SK-N-SH treated with all-trans-retinoic acid at 6 μM for 48 hours (cell line): ENCODE measurements around the gene TREX2.

Source experiments
- CSDC2 ChIP-seq: fragments of 250-450 bp; sonication (Bioruptor Pico); IDR thresholded peaks from 2 replicates; pipeline ENCODE4 v1.5.0; 2020; ENCODE audit warnings: mild to moderate bottlenecking, moderate library complexity
- PATZ1 ChIP-seq: fragments of 250-450 bp; sonication (Bioruptor Pico); IDR thresholded peaks from 2 replicates; pipeline ENCODE4 v1.8.0; 2020; ENCODE audit warnings: mild to moderate bottlenecking, moderate library complexity, borderline replicate concordance
- RARB ChIP-seq: fragments of 250-450 bp; sonication (Bioruptor Pico); IDR thresholded peaks from 2 replicates; pipeline ENCODE4 v1.8.0; 2021; ENCODE audit warnings: mild to moderate bottlenecking, moderate library complexity
- TOX ChIP-seq: fragments of 250-450 bp; sonication (Bioruptor Pico); IDR thresholded peaks from 2 replicates; pipeline ENCODE4 v1.8.0; 2021; ENCODE audit warnings: mild to moderate bottlenecking, moderate library complexity, borderline replicate concordance
- ZC3H10 ChIP-seq: fragments of 250-450 bp; sonication (Bioruptor Pico); IDR thresholded peaks from 2 replicates; pipeline ENCODE4 v1.5.1; 2021; ENCODE audit warnings: mild to moderate bottlenecking, moderate library complexity

GRCh38 chrX:153441296-153441695 is 4.6 kb downstream of the TREX2 start:
- no peak for TF ChIP-seq TOX (CRISPR knock-in tag)
- no peak for TF ChIP-seq PATZ1 (CRISPR knock-in tag)
- TF ChIP-seq RARB (CRISPR knock-in tag), result no peak
- no peak for TF ChIP-seq CSDC2 (CRISPR knock-in tag)
- no peak for TF ChIP-seq ZC3H10 (CRISPR knock-in tag)
